ENCODE results near the gene NACA2.
"Not testable (repeated sequence)": the region's sequence is repeated elsewhere in the genome, so short reads cannot be mapped to it uniquely, and the experiment has no call there.

Gene NACA2

DNA sequence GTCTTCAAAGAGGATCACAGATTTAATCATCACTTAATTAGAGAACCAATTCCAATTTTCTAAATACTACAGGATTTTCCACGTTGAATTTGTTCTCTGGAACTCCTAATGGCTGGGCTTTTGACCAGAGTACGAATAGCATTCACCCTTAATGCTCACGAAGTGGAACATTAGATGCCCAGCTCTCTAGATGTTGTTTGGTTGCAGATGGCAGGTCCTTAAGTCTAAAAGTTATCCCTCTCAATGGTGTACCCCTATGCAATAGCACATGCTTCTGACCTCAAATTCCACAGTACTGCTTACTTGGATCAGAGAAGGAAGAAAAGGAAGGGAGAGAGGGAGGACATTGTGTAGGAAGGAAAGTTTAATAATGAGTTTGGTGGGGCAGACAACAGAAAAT is 8.6 kb upstream of the NACA2 start:
- no peak for DNase-seq (ENCODE audit: low read depth in 2 of 2)

DNA sequence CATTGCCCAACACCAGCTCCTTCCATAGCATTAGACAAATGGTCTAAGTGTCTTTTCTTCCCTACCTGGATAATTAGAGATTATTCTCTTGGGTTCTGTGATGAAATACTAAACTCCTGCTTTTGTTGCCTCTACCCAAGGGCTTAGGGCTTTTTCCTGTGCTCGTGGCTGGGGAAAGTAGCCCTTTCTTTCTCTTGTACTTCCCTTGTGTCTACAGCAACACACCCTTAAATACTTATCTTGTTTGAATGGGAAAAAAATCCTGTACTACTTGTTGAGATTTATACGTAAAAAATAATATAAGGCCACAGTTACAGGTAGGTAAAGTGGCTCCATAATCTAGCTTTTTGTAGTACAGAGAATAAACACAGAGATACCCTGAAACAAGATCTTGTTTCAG is 7.0 kb upstream of the NACA2 start:
- DNase-seq (ENCODE audit: low read depth in 2 of 2) = no peak

DNA sequence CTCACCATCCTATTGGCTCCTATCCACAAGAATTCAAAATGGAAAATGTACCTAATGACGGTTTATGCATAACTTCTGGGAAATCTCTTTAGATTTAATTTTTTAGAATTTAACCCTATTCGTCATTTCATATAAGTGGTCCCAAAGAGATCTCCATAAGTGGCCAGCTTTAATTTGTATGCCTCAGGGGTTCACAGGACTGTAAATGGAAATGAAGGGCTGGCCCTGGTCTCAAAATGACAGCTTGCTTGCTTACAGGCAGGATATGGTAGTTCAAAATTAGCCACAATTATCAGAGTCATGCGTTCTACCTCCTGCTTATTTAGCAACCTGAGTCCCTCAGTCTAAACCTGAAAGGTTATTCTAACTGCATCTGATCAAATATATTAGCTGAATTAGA is 6.6 kb upstream of the NACA2 start:
- no peak for DNase-seq (ENCODE audit: low read depth in 2 of 2)

DNA sequence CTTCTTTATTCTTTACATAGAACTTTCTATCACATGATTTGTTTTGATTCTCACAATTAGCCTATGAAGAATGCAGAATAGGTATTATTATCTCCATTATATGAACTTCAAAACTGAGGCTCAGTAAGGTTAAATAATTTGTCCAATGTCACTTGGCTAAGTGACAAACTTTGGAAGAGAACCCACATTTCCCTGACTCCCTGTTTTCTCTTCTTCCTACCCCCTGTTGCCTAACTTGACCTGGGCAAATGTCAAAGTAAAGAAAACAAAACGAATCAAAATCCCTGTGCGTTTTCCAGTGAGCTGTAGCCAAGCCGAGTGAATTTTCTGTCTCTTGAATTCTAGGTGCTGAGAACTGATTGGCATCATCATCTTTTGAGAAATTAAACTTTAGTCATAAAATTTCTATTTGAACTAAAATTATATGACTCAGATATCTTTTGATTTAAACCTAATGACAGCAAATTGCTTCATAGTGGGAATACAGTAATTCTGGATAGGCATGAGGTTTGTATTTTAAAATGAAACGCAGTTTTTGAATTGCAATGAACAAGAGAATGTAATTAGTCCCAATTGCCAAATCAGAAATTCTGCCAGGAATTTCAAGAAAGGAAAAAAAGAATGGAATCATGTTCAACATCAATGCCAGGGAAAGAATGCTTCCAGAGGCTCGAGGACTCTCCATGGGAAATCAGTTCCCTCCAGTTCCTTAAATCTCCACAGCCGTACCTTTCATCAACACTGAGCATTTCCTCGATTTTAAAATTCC is 4.6 kb upstream of the NACA2 start:
- DNase-seq (ENCODE audit: low read depth in 2 of 2) = no peak

DNA sequence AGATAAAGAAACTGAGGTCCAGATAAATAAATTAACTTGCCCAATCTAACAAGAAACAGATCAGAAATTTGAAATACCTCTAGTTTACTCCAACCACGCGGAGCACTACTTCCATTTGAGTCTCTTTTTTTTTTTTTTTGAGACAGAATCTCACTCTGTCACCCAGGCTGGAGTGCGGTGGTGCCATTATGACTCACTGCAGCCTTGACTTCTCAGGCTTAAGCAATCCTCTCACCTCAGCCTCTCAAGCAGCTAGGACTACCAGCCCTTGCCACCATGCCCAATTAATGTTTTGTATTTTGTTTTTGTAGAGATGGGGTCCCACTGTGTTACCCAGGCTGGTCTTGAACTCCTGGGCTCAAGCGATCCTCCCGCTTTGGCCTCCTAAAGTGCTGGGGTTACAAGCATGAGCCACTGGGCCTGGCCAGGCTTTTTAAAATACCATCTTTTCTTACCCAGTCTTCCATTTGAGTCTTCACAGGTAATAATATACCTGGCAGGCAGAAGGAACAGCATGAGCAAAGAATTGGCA is 3.3 kb upstream of the NACA2 start:
- DNase-seq (ENCODE audit: low read depth in 2 of 2) = no peak

DNA sequence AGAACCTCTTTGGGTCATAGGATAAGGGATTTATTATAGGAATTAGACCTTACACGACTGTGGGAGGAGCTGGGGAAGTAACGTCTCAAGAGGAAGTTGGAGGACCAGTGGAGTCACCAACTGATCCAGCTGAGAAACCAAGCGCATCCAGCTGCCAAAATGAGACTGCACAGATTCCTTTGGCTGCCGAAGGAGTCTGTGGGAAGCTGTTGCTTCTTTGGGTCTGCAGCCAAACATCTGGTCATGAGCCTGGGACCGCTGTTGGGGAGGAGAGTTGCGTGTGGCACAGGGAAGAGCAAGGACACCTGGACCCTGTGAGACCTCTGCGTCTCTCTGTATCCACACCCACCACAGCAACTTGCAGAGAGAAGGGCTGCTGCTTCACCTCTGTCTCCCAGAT is 2.4 kb upstream of the NACA2 start:
- no peak for DNase-seq (ENCODE audit: low read depth in 2 of 2)

DNA sequence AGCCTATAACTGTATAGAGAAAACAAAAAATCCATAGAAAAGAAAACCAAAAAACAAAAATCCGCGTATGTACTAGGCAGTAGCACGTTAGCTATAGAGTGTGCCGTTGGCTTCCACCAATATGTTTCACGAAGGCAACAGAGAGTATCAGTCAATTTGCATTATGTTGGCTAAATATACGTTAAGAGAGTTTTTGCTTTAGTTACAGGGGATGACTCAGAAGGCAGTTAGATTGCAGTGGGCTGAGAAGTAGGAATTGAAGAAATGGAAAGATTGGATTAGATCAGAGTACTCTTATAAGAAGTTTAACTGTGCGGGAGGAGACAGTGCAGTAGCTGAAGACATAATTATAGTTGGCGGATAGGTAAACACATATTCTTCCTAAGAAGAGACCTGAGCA is 911 bp upstream of the NACA2 start:
- DNase-seq (ENCODE audit: low read depth in 2 of 2) = no peak

DNA sequence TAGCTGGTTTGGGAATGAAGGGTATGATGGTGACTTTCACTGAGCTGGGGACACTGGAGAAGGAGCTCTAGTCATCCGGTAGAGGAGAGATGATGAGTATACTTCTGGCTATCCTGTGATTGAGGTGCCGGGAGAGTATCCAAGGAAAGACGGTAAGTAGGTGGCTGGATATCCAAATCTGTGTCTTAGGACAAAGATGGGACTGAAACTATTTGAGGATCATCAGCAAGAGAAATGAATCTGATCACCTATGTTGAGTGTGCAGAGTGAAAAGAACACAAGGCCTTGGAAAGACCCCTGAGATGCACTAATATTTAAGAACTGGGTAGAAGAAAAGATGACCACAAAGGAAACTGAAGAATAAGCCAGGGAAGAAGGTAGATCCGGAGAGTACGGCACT is 1.0 kb downstream of the NACA2 start:
- no peak for DNase-seq (ENCODE audit: low read depth in 2 of 2)

DNA sequence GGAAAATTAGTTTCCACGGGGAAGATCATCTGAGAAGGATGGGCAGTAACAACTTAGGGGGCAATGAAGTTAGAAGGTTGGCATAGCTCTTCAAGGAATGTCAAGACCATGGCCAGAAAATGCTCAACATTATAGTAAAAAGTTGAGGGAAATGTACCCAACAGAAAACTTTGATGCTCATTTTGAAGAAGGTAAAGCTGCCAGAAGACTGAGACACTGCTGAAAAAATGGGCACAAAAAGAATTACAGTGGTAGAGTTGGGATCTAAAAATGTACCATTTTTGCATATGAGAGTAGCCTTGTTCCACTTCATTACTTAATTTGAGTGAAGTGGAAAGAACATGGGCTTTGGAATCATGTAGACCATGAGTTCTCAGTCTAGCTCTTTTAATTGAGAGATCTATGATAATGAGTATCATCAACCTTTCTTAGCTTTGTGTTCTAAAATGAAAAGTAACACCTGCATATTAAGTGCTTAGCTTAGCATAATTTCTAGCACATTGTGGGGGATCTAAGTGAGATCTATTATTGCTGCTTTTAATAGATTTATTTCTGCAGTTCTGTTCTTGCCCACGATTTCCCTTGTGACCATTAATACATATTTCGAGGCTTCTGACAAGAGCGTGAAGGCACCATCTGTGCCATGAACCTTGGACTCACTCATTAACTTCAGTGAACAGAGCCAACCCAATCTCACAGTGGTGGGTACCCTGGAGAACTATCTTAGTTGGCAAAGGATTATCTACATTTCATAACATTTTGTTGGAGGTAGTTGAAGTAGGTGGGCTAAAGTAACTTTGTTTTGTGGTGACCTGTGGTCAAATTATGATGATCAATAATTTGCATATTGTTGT is 3.0 kb downstream of the NACA2 start:
- DNase-seq (ENCODE audit: low read depth in 2 of 2) = no peak

DNA sequence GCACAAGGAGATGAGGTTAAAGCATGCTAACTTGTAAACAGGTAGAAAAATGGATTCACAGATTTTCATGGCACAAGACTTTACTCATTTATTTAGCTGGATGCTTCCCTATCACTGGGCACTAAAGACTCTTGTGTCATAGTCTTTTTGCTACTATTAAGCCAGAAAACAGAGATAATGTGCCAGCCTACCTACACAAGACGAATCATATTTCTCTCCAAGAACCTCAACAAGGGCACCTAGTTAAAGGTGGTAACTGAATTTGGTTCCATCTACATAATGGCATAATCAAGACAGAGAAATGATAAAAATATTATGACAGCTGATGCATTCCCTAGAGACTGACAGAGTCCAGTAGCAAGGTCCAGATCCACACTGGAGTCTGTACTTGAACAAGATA is 3.8 kb downstream of the NACA2 start:
- no peak for DNase-seq (ENCODE audit: low read depth in 2 of 2)

DNA sequence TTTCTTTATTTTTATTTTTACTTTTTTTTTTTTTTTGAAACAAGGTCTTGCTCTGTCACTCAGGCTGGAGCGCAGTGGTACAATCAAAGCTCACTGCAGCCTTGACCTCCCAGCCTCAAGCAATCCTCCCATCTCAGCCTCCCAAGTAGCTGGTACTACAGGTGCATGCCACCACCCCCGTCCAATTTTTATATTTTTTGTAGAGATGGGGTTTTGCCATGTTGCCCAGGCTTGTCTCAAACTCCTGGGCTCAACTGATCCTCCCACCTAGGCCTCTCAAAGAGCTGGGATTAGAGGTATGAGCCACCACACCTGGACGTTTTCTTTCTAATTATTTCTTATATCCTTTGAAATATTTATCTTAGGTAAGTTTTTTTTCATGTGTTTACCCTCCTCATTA is 4.4 kb downstream of the NACA2 start:
- not testable (repeated sequence) for DNase-seq (ENCODE audit: low read depth in 2 of 2)

DNA sequence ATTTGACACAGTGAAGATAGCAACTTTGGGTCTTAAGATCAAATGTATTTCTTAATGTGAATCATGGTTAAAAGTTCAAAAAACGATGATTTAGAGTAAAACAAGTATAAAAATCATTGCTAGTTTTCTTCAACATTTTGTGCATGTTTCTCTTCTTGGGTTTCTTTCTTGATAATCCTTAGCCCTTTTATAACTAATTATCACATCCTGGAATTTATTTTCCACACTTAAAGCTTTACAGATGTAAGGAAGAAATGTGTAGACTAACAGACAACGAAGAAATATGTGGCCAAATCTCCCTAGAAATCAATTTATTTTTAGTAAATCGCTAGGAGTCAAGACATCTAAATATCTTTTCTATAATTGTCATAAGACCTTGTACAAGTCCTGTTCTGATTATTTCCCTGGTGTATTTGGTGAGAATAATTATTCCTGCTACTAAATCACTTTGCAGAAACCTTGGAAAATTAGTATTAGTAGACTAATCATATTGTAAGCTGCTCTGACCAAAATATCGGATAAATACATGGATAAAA is 4.9 kb downstream of the NACA2 start:
- no peak for DNase-seq (ENCODE audit: low read depth in 2 of 2)

DNA sequence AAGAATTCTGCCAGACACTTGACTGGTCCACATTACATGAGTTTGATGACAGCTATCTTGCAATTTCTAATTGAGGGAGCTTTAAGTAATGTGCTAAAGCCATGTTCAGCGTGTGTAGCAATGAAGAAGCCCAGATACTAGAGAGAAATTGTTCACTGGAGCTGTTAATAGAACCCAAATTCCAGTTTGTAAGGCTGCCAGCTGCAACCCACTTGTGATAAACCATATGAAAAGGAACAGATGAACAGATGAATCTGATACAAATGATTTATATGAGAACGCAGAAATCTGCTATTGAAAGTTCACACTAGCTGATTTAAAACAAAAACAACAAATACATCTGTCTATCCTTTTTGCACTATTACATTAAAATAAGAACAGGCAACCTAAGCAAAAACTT is 6.2 kb downstream of the NACA2 start:
- no peak for DNase-seq (ENCODE audit: low read depth in 2 of 2)

DNA sequence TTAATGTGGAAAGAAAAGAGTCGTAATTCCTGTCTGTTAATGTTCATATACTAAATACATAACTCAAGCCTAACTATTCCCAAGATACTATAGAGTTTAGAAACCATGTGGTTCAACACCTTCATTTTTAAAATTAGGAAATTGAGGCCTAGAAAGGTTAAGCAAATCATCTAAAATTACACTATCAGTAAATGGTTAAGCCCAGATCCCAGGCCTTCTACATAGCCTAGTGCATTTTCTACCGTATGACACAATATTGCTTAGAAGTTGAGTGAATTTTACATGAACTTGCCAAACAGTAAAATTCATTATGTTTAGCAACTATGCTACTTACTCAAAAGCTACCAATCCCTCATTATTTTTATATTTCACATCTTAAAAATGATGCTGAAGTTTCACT is 6.8 kb downstream of the NACA2 start:
- DNase-seq (ENCODE audit: low read depth in 2 of 2) = no peak

DNA sequence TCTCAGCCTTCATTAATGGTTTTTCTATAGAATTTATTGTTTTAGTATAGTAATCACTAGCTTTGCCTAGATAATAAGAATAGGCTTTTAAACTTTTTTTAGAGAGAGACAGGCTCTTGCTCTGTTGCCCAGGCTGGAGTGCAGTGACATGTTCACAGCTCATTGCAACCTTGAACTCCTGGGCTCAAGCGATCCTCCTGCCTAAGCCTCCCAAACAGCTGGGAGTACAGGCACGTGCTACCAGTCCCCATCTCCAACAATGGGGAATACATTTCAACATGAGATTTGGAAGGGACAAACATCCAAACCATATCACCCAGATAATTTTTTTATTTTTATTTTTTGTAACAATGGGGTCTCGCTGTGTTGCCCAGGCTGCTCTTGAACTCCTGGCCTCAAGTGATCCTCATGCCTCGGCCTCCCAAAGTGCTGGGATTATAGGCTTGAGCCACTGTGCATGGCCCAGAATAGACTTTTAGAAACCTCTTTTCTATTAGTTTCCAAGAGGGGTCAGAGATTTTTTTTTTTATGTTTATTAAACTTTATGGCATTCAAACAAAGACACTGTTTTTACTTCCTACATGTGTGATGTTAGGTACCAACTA is 7.3 kb downstream of the NACA2 start:
- DNase-seq (ENCODE audit: low read depth in 2 of 2) = no peak

DNA sequence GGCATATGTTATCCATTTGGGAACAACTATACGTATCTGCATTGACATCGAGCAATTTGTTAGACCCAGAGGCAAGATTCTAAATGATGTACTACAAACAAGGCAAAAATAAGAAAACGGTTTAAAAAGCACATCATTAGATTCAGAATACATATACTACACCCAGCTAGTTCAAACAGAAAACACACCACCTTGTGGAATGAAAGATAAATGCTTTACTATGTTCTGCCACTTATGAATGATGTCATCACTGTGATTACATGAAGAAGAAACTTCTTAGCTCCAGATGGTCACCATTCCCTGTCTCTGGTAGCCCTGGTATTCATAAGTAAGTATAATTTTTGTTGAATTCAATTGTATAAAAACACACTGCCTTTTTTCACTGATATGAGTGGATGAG is 7.8 kb downstream of the NACA2 start:
- DNase-seq (ENCODE audit: low read depth in 2 of 2) = no peak

DNA sequence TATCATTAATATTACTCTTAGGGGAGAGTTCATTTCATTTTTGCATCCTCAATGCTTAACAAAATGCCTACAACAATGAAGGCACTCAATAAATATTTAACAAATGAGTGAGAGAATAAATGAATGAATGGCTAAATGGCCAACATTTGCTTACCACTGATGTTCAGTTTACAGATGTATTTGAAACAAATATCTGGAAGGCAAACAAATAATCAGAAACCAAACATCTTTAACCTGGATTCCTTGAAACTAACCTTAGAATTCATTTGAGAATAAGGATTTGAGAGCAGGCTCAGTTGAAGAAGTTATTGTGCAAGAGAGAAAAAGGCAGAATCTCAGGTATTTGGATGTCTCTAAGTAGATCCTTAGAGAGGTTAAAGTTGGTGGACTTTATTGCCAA is 8.4 kb downstream of the NACA2 start:
- no peak for DNase-seq (ENCODE audit: low read depth in 2 of 2)

DNA sequence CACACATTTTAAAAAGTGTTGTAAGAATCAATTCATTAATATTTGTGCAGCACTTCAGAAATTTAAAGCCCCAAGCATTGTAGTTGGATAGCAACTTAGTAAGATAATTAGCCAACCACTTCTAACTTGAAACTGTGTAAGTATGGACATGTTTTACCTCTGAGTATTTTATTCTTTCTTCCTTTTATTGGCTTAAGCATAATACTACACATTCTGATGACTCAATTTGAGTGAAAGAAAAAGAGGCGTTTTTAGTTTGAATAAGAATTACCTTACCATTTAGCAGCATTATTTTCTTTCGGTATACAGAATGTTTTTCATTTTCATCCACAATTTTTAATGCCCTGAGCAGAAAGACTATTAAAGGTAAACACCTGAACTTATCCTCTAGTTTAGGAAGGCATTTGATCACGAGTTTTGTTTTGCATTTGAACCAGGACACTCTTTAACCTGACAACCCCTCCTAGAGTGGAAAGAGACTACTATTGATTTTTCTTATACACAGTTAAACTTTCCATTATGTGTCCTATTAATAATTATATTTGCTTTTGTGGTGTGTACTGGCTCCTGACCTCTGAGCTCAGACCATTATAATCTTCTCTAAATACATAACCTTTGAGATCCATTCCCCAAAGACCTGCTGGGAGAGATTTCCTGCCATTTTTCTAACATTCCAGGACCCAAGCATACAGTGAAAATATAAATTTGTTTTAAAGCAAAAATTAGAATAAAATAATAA is 9.2 kb downstream of the NACA2 start:
- no peak for DNase-seq (ENCODE audit: low read depth in 2 of 2)

DNA sequence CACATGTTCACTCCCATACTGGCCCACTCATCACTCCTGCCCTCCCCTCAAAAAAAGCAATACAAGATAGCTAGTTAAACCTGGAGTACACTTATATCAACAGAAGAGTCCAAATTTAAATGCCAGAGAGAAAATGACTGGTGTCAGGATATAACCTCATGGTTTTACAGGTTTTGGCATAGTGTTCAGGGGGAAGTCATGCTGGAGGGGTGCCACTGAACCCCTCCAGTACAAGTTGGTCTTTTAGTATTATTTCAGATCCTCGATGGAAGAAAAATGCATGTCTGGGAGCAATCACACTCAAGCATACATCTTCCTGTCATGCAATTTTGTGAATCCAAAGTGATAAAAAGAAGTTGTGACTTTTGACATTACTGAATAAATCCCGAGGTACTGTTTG is 10.5 kb downstream of the NACA2 start:
- DNase-seq (ENCODE audit: low read depth in 2 of 2) = no peak

DNA sequence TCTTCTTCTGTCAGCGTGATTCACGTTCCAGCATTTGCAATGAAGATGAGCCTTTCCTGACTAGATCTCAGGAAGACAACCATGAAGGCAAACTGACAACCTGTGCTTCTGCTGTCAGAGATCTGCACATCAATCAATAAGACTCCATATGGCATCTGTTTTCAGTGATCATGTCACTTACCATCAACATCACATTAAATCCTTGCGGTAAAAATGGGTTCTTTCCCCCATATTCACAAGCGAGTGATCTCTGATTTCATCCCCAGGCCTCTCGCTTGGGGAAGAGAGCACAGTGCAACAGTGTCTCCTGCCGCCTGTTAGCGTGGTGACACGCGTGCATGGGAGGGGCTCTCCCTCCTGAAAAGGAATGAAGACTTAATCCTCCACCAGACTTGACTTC is 11.1 kb downstream of the NACA2 start:
- DNase-seq (ENCODE audit: low read depth in 2 of 2) = no peak

DNA sequence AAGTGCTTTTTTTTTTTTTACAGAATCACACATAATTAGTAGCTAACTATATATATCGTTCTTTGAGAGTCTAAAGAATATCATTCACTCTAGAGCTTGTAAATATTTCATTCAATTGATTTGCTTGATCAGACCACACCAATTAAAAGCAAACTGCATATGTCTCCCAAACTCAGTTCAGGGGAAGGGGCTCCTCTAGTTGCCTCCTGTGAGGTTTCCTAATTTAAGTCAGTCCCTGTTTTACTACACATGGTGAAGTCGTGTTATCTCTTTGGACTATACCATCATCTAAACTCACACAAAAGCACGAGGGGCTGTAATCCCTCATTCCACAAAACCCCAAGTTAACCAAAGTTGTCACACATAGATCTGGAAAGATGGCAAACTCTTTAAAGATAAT is 11.7 kb downstream of the NACA2 start:
- no peak for DNase-seq (ENCODE audit: low read depth in 2 of 2)

DNA sequence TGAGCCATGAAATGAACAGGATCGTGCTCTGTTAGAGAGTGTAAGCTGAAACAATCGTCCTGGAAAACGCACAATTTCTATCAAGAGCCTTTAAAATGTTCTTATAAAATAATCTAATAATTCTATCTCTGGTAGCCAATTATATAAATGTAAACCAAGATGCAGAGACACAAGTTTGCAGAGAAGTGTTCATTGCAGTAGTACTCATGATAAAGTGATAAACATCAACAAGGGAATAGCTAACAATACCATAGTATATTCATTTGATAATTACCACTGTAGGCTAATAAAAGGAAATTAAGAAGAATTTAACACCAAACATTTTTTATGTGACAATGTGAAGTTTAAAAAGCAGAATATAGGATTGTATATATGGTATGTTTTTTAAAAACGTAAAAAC is 12.4 kb downstream of the NACA2 start:
- no peak for DNase-seq (ENCODE audit: low read depth in 2 of 2)
